ACC112 (cell line): ENCODE measurements around the gene TAS2R1.

ENCODE experiments used
- H2AFZ ChIP-seq: fragments of 200-600 bp; sonication (generic); one replicate; pipeline ENCODE4 v1.6.0; 2017; ENCODE audit warnings: antibody characterized with exemption, low read length; ENCODE audit not compliant: unreplicated experiment
- H3K27ac ChIP-seq: fragments of 200-600 bp; sonication (generic); 2 replicates; pipeline ENCODE4 v1.5.1; 2014; ENCODE audit warnings: low read depth, mild to moderate bottlenecking, antibody characterized with exemption, low read length, moderate library complexity
- H3K27me3 ChIP-seq: fragments of 200-600 bp; sonication (generic); 2 replicates; pipeline ENCODE4 v1.6.1; 2014; ENCODE audit warnings: mild to moderate bottlenecking, antibody characterized with exemption, low read length, moderate library complexity, mixed read lengths; ENCODE audit not compliant: insufficient read depth
- H3K36me3 ChIP-seq: fragments of 200-600 bp; sonication (generic); 2 replicates; pipeline ENCODE4 v1.6.1; 2016; ENCODE audit warnings: mild to moderate bottlenecking, antibody characterized with exemption, low read length, moderate library complexity, mixed read lengths; ENCODE audit not compliant: insufficient read depth
- H3K4me1 ChIP-seq: fragments of 200-600 bp; sonication (generic); one replicate; pipeline ENCODE4 v1.6.1; 2016; ENCODE audit warnings: low read length, mixed read lengths; ENCODE audit not compliant: insufficient read depth, unreplicated experiment, control insufficient read depth
- H3K4me3 ChIP-seq: fragments of 200-600 bp; sonication (generic); 2 replicates; pipeline ENCODE4 v1.5.1; 2014; ENCODE audit warnings: mild to moderate bottlenecking, low read depth, low read length
- H3K79me2 ChIP-seq: fragments of 200-600 bp; sonication (generic); one replicate; pipeline ENCODE4 v1.6.0; 2016; ENCODE audit warnings: low read length; ENCODE audit not compliant: control insufficient read depth, unreplicated experiment, insufficient read depth

TAS2R1 gene

GRCh38 chr5:9630251-9630650 lies at the start of gene TAS2R1:
Gene TAS2R1, minus strand, starts transcription at chr5:9630351. Its CDS starts 319 bp downstream, at chr5:9630032.
- no peaks in the 10 kb centered on the region for H3K36me3 ChIP-seq
- H3K79me2 ChIP-seq, result no peaks in the 10 kb centered on the region
- no peak within 1 kb of the TSS for H3K27ac ChIP-seq

GRCh38 chr5:9670371-9670770 lies 40.2 kb upstream of the TAS2R1 start:
- Histone ChIP-seq H3K27ac (no peak overlapping the region), H3K4me3 (no peak overlapping the region), H3K4me1 (no peaks in the 10 kb centered on the region)

More at GRCh38 chr5:9630251-9630650, at the start of gene TAS2R1:
- Histone ChIP-seq H3K27me3 (peaks cover 4% of the 10 kb centered on the region; the same call in 1 of the 2 replicates), H3K4me1 (no peaks in the 10 kb centered on the region), H3K4me3 (no peak within 1 kb of the TSS), H2AFZ (no peak within 1 kb of the TSS)

GRCh38 chr5:9667906-9668305 lies 37.8 kb upstream of the TAS2R1 start:
- H3K4me3 ChIP-seq, result no peak overlapping the region
- no peak overlapping the region for H3K27ac ChIP-seq
- no peak overlapping the region for H2AFZ ChIP-seq
- peaks cover 6% of the 10 kb centered on the region; the same call in 1 of the 2 replicates for H3K27me3 ChIP-seq
- H3K79me2 ChIP-seq, result no peaks in the 10 kb centered on the region
- no peaks in the 10 kb centered on the region for H3K4me1 ChIP-seq
- no peaks in the 10 kb centered on the region for H3K36me3 ChIP-seq

More at GRCh38 chr5:9670371-9670770, 40.2 kb upstream of the TAS2R1 start:
- Histone ChIP-seq H3K27me3 (no peaks in the 10 kb centered on the region), H2AFZ (no peak overlapping the region), H3K79me2 (no peaks in the 10 kb centered on the region), H3K36me3 (no peaks in the 10 kb centered on the region)

GRCh38 chr5:9663891-9664290 lies 33.7 kb upstream of the TAS2R1 start:
- H3K27ac ChIP-seq, result no peak overlapping the region
- H3K79me2 ChIP-seq, result no peaks in the 10 kb centered on the region
- H3K36me3 ChIP-seq, result no peaks in the 10 kb centered on the region
- peaks cover 19% of the 10 kb centered on the region; the same call in 1 of the 2 replicates for H3K27me3 ChIP-seq
- no peak overlapping the region for H2AFZ ChIP-seq
- H3K4me3 ChIP-seq, result no peak overlapping the region
- no peaks in the 10 kb centered on the region for H3K4me1 ChIP-seq

GRCh38 chr5:9661316-9662015 lies 31.3 kb upstream of the TAS2R1 start:
- Histone ChIP-seq H3K79me2 (no peaks in the 10 kb centered on the region), H3K4me3 (no peak overlapping the region), H3K36me3 (no peaks in the 10 kb centered on the region), H2AFZ (no peak overlapping the region), H3K4me1 (no peaks in the 10 kb centered on the region), H3K27me3 (peaks cover 19% of the 10 kb centered on the region; the same call in 1 of the 2 replicates), H3K27ac (no peak overlapping the region)

GRCh38 chr5:9658706-9659105 lies 28.6 kb upstream of the TAS2R1 start:
- Histone ChIP-seq H3K36me3 (no peaks in the 10 kb centered on the region), H3K4me3 (no peak overlapping the region), H3K27ac (no peak overlapping the region), H2AFZ (no peak overlapping the region), H3K27me3 (peaks cover 18% of the 10 kb centered on the region; the same call in 1 of the 2 replicates), H3K4me1 (peaks cover under 1% of the 10 kb centered on the region), H3K79me2 (no peaks in the 10 kb centered on the region)

DNA sequence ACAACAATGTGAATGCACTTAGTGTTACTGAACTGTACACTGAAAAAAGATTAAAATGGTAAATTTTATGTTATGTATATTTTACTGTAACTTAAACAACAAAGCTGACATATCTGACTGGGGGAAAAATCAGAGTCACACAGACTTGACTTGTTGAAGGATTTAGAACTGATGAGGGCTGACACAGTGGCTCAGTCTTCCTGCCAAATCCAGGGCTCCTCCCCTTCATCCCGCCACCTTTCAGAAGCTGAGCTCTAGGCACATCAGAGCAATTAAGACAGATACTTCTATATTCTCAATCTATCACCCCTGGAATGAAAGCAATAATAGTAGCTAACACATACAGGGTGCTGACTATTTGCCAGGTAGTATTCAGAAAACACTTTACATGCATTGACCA lies 27.7 kb upstream of the TAS2R1 start:
- H3K27ac ChIP-seq, result no peak overlapping the region
- H3K4me3 ChIP-seq, result no peak overlapping the region
- H3K4me1 ChIP-seq, result peaks cover 3% of the 10 kb centered on the region
- no peak overlapping the region for H2AFZ ChIP-seq
- H3K27me3 ChIP-seq, result peaks cover 12% of the 10 kb centered on the region; the same call in 1 of the 2 replicates
- H3K79me2 ChIP-seq, result no peaks in the 10 kb centered on the region
- H3K36me3 ChIP-seq, result no peaks in the 10 kb centered on the region

GRCh38 chr5:9655641-9656040 lies 25.5 kb upstream of the TAS2R1 start:
- Histone ChIP-seq H3K36me3 (no peaks in the 10 kb centered on the region), H2AFZ (no peak overlapping the region), H3K79me2 (no peaks in the 10 kb centered on the region), H3K27me3 (peaks cover 3% of the 10 kb centered on the region; the same call in 1 of the 2 replicates), H3K4me1 (peaks cover 3% of the 10 kb centered on the region), H3K27ac (no peak overlapping the region), H3K4me3 (no peak overlapping the region)

- Histone ChIP-seq H3K36me3 (no peaks in the 10 kb centered on the region), H3K79me2 (no peaks in the 10 kb centered on the region), H3K4me3 (no peak overlapping the region), H3K27me3 (no peaks in the 10 kb centered on the region), H3K4me1 (peaks cover 3% of the 10 kb centered on the region), H3K27ac (no peak overlapping the region), H2AFZ (no peak overlapping the region)
These were observed 24.7 kb upstream of the TAS2R1 start for GRCh38 chr5:9654886-9655285.

- H2AFZ ChIP-seq, result no peak overlapping the region
- H3K4me3 ChIP-seq, result no peak overlapping the region
- H3K4me1 ChIP-seq, result peaks cover 3% of the 10 kb centered on the region
- no peaks in the 10 kb centered on the region for H3K36me3 ChIP-seq
- peaks cover 2% of the 10 kb centered on the region; the same call in 1 of the 2 replicates for H3K27me3 ChIP-seq
- no peak overlapping the region for H3K27ac ChIP-seq
- H3K79me2 ChIP-seq, result no peaks in the 10 kb centered on the region
These were observed 23.7 kb upstream of the TAS2R1 start for GRCh38 chr5:9653811-9654210.

DNA sequence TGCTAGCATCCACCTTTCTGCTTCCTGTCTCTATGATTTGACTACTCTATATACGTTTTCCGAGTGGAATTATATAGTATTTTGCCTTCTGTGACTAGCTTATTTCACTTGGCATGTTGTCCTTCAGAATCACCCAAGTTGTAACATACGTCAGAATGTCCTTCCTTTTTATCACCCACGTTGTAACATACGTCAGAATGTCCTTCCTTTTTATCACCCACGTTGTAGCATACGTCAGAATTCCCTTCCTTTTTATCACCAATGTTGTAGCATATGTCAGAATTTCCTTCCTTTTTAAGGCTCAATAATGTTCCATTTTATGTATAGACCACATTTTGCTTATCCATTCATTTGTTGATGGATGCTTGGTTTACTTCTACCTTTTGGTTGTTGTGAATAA lies 22.9 kb upstream of the TAS2R1 start:
- no peak overlapping the region for H2AFZ ChIP-seq
- no peak overlapping the region for H3K4me3 ChIP-seq
- H3K27ac ChIP-seq, result no peak overlapping the region
- peaks cover 3% of the 10 kb centered on the region for H3K4me1 ChIP-seq
- H3K79me2 ChIP-seq, result no peaks in the 10 kb centered on the region
- peaks cover 6% of the 10 kb centered on the region; the same call in 1 of the 2 replicates for H3K27me3 ChIP-seq
- no peaks in the 10 kb centered on the region for H3K36me3 ChIP-seq
